ENCODE measurements around the gene DCDC2C. TPM values are rescaled to one million over a fixed set of nuclear protein-coding genes. Genes with fewer than 3 reads are reported as not detected.
"Not testable (repeated sequence)": the region's sequence is repeated elsewhere in the genome, so short reads cannot be mapped to it uniquely, and the experiment has no call there.

DCDC2C gene
- not detected for total RNA-seq

GRCh38 chr2:3703236-3703756 lies at the start of gene DCDC2C:
Gene DCDC2C (plus strand): TSS chr2:3703575. CDS start chr2:3703752, 177 bp downstream.
- DNase-seq = no peak
- intact Hi-C loops (cut with micrococcal nuclease) = no loop called here
- H3K36me3 Mint-ChIP-seq = no peaks in the 10 kb centered on the region
- H3K9me3 Mint-ChIP-seq = no peaks in the 10 kb centered on the region
- ChIA-PET CTCF (no interaction called here), POLR2A (no interaction called here)
- peaks cover 2% of the 10 kb centered on the region for H3K4me1 Mint-ChIP-seq (ENCODE audit: low read depth)
- H3K27me3 Mint-ChIP-seq = peaks cover 33% of the 10 kb centered on the region
- no peak within 1 kb of the TSS for H3K4me3 Mint-ChIP-seq
- no peak within 1 kb of the TSS for H3K27ac Mint-ChIP-seq

- H3K27ac Mint-ChIP-seq = no peak overlapping the region
- H3K4me1 Mint-ChIP-seq (ENCODE audit: low read depth) = peaks cover 12% of the 10 kb centered on the region
- H3K9me3 Mint-ChIP-seq = no peaks in the 10 kb centered on the region
- H3K27me3 Mint-ChIP-seq = peaks cover 2% of the 10 kb centered on the region
- ChIA-PET CTCF (interaction anchor here (1.0 to 5.2 kb wide), 2 partner anchors 10 to 230 kb away, joined by 3 to 65 read pairs; no protein-coding TSS in a partner anchor), POLR2A (no interaction called here)
- H3K36me3 Mint-ChIP-seq = no peaks in the 10 kb centered on the region
- no peak for DNase-seq
- no peak overlapping the region for H3K4me3 Mint-ChIP-seq
- intact Hi-C loops (cut with micrococcal nuclease) = loop anchor here (5.0 kb wide), 1 partner anchor 128 kb away; no protein-coding TSS in a partner anchor
These were observed 49.4 kb upstream of the DCDC2C start for GRCh38 chr2:3654011-3654410.

DNA sequence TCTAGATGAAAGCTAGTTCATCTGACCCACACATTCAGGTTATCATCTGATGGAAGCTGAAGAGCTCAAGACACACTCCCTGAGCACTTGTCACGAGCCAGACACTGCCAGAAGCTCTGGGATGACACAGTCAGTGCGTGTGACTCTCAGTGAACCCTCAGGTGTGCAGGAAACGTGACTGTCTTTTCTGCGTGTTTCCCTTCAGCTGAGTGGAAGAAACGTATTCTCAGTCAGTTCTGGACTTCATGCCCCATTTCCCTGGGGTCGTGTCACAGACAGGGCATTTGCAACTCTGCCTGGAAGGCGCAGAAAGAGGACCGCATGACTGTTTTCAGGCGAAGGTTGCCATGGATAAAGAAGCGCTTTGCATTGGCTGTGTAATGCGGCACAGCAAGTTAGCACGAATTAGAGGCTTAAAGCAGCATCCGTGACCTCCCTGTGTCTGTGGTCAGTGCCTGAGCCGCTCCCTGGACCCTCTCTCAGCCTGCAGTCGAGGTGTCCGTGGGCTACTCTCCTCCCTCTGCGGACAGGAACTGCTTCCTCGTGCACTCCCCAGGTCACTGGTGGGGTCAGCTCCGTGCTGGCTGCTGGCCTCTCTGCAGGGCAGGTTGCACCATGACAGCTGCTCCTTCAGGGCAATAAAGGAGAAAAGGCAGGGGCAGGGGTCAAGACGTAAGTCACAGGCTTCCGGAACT lies 48.7 kb upstream of the DCDC2C start:
- no peaks in the 10 kb centered on the region for H3K9me3 Mint-ChIP-seq
- ChIA-PET CTCF (no interaction called here), POLR2A (no interaction called here)
- H3K36me3 Mint-ChIP-seq = no peaks in the 10 kb centered on the region
- no peak for DNase-seq
- H3K4me3 Mint-ChIP-seq = no peak overlapping the region
- no peaks in the 10 kb centered on the region for H3K27me3 Mint-ChIP-seq
- intact Hi-C loops (cut with micrococcal nuclease) = loop anchor here (5.0 kb wide), 1 partner anchor 128 kb away; no protein-coding TSS in a partner anchor
- no peak overlapping the region for H3K27ac Mint-ChIP-seq
- H3K4me1 Mint-ChIP-seq (ENCODE audit: low read depth) = peaks cover 14% of the 10 kb centered on the region

DNA sequence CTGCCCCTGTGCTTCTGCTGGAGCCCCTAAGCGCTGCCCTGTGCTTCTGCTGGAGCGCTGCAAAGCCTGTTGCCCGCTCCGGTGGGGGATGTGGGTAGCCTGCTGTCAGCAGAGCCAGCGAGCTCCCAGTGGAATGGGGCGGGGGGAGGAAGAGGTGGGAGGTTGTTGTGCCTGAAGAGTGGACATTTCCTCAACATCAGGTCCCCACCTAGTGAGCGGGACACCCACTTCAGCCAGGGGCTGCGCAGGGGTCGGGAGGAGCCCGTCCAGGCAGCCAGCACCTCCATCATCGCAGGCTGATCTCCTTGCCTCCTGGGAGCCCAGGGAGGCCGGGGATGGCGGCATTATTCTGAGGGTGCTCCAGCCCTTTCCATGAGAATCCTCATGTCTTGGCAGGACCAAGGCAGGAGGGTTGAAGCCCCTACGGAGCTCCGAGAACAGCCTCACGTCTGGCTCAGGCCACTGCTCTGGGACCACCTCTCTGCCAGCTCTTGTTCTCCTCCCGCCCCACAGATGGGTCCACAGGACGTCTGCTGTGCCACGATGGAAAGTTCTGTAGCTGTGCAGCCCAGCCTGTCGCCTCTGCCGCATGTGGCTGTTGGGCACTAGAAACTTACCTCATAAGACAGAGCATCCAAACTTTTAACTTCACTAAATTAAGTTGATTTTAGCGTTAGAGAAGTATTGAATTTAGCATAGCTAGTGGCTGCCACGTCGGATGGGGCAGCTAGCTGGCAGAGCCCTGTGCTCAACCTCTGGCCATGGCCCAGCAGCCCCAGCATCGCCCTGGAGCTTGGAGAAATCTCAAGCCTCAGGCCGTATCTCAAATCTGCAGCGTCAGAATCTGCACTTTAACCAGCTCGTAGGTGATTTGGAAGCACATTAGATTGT lies 47.3 kb upstream of the DCDC2C start:
- H3K27me3 Mint-ChIP-seq = peaks cover 3% of the 10 kb centered on the region
- H3K9me3 Mint-ChIP-seq = peaks cover 8% of the 10 kb centered on the region
- peaks cover 22% of the 10 kb centered on the region for H3K4me1 Mint-ChIP-seq (ENCODE audit: low read depth)
- ChIA-PET CTCF (no interaction called here), POLR2A (no interaction called here)
- intact Hi-C loops (cut with micrococcal nuclease) = no loop called here
- no peak overlapping the region for H3K27ac Mint-ChIP-seq
- H3K36me3 Mint-ChIP-seq = peaks cover 2% of the 10 kb centered on the region
- no peak overlapping the region for H3K4me3 Mint-ChIP-seq
- no peak for DNase-seq

DNA sequence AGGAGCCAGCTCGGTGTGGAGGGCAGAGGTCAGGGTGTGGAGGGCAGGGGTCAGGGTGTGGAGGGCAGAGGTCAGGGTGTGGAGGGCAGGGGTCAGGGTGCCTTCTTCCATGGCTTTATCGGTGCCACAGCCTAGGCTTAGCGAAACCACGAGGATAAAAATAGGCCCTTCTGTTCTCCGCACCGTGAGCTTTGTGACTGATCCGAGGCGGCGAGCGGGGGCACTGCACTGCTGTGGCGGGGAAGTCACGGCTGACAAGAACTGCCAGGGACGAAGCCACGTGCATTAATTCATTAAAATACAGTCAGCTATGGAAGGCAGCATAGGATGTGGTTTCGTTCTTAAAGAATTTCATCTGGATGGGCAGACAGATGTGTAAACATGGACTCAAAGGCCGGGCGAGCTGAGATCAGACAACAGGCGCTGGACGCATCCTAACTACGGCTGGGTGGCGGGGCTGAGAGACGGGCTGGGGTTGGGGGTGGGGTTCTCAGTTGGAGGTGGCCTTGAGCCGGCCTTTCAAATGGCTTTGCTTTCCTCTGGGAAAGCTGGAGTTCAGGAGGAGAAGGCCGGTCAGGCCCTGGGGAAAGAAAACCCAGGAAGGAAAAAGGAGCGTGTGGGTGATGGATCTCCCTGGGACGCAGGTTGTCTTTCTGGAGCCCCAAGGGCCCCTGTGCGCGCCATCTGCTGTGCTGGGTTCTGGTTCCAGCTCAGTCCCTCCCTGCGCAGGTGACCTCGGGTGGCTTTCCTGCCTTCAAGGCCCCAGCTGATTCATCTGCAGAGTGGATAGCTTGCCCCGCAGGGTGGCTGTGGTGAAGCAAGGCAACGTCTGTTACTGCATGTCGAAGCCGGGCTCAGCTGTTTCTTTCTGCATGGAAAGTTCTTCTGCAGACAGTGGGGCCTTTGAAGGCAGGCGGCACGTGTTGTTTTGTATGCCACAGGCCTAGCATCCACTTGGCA lies 46.3 kb upstream of the DCDC2C start:
- CTCF ChIA-PET = no interaction called here
- POLR2A ChIA-PET = interaction anchor here (0.6 kb wide), 1 partner anchor 927 kb away, joined by 3 read pairs; no protein-coding TSS in a partner anchor

DNA sequence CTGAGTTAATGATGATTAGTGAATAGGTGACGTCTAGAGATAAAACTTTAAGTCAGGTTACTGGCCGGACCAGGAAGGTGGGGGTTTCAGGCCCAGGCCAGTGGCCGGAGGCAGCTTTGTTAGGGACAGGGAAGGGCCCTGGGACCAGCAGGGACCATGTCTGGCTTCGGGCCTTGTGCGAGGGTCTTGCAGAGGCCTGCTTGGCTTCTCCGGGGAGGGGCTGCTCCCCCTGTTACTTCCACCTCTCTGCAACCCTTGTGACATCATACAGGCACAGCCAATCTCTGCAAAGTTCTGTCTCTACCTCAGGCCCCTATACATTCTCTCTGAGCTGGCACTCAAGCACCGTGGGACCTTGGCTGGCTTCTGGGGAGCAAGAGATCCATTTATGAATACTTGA lies 45.5 kb upstream of the DCDC2C start, which contains the start of gene ALLC:
ALLC (plus strand) TSS at position 320 of the 400 bp plus-strand sequence. CDS start 12,958 bp downstream, outside the sequence.
- peaks cover 18% of the 10 kb centered on the region for H3K4me1 Mint-ChIP-seq (ENCODE audit: low read depth)
- H3K4me3 Mint-ChIP-seq = no peak within 1 kb of the TSS
- ChIA-PET POLR2A (no interaction called here), CTCF (no interaction called here)
- H3K36me3 Mint-ChIP-seq = peaks cover 2% of the 10 kb centered on the region
- H3K27ac Mint-ChIP-seq = no peak within 1 kb of the TSS
- no peak for DNase-seq
- peaks cover 3% of the 10 kb centered on the region for H3K27me3 Mint-ChIP-seq
- H3K9me3 Mint-ChIP-seq = peaks cover 8% of the 10 kb centered on the region
- intact Hi-C loops (cut with micrococcal nuclease) = no loop called here

More for the DNA sequence above, 46.3 kb upstream of the DCDC2C start:
- no peak overlapping the region for H3K27ac Mint-ChIP-seq
- H3K4me3 Mint-ChIP-seq = no peak overlapping the region
- peaks cover 3% of the 10 kb centered on the region for H3K27me3 Mint-ChIP-seq
- no peak for DNase-seq
- peaks cover 8% of the 10 kb centered on the region for H3K9me3 Mint-ChIP-seq
- intact Hi-C loops (cut with micrococcal nuclease) = no loop called here
- H3K4me1 Mint-ChIP-seq (ENCODE audit: low read depth) = peaks cover 21% of the 10 kb centered on the region
- H3K36me3 Mint-ChIP-seq = peaks cover 2% of the 10 kb centered on the region

DNA sequence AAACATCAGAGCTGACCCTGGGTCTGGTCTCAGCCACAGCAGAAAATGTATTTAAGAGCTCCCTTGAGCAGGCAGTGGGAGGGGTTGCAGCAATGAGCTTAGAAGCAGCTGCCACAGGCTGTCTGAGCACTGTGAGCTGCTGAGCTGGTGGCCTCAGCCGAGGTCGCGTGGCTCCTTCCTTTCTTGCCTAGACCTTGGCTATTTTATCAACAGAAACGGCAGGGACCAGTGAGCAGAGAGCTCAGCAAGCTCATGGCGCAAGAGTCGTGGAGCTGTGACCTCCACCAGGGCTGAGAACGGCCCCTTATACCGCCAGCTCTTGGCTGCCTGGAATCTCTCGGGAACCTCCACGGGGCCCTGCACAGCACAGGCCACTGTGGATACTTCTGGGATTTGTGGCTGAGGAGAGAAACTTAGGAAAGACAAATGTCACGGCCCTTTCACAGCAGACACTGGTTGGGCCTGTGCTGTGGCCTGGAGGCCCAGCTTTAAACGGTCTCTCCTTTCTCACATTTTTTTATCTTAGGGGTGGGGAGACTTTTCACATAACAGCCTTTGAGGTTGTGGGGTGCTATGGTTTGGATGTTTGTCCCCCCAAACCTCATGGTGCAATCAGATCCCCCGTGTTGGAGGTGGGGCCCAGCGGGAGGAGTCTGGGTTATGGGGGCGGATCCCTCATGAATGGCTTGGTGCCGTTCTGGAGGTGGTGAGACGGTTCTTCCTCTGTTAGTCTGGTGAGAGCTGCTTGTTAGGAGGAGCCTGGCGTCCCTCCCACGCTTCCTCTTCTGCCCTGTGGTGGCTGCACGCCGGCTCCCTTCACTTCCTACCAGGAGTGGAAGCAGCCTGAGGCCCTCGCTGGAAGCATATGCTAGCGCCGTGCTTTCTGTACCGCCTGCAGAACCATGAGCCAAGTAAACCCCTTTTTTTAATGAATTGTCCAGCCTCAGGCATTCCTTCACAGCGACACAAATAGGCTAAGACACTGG lies 43.6 kb upstream of the DCDC2C start:
- peak; percentile 23 for DNase-seq
- CTCF ChIA-PET = interaction anchor here (0.9 kb wide), 1 partner anchor 9 kb away, joined by 3 read pairs; no protein-coding TSS in a partner anchor
- Mint-ChIP-seq H3K9me3 (peaks cover 8% of the 10 kb centered on the region), H3K4me1 (ENCODE audit: low read depth) (peaks cover 18% of the 10 kb centered on the region), H3K27ac (no peak overlapping the region), H3K27me3 (peaks cover 3% of the 10 kb centered on the region), H3K36me3 (peaks cover 2% of the 10 kb centered on the region), H3K4me3 (no peak overlapping the region)
- intact Hi-C loops (cut with micrococcal nuclease) = no loop called here
- POLR2A ChIA-PET = no interaction called here

DNA sequence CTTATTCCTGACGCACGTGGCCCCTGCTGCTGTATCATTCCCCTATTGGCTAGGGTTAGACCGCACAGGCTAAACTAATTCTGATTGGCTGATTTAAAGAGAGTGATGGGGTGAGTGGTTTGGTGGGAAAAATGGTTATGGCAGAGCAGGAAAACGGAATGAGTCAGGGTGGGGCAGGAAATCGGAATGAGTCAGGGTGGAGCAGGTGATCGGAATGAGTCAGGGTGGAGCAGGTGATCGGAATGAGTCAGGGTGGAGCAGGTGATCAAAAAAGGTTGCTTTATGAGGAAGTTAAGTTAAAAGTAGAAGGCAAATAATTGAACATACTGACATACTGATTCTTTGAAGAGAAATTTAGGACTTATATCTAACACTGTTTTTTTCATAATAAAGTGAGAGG lies 42.7 kb upstream of the DCDC2C start:
- H3K9me3 Mint-ChIP-seq; H3K4me3 Mint-ChIP-seq; H3K27me3 Mint-ChIP-seq; POLR2A ChIA-PET; H3K36me3 Mint-ChIP-seq; intact Hi-C loops (cut with micrococcal nuclease): not testable (repeated sequence)
- CTCF ChIA-PET = interaction anchor here (2.7 kb wide), 1 partner anchor 9 kb away, joined by 12 read pairs; no protein-coding TSS in a partner anchor
- Mint-ChIP-seq H3K27ac (peak overlapping the region; percentile 46), H3K4me1 (ENCODE audit: low read depth) (peaks cover 18% of the 10 kb centered on the region)
- peak; percentile 71 for DNase-seq

GRCh38 chr2:3661149-3661660 lies 42.2 kb upstream of the DCDC2C start:
- ChIA-PET POLR2A (no interaction called here), CTCF (interaction anchor here (2.7 kb wide), 1 partner anchor 9 kb away, joined by 12 read pairs; no protein-coding TSS in a partner anchor)
- no peak for DNase-seq
- H3K9me3 Mint-ChIP-seq = peaks cover 8% of the 10 kb centered on the region
- intact Hi-C loops (cut with micrococcal nuclease) = no loop called here
- no peak overlapping the region for H3K4me3 Mint-ChIP-seq
- peaks cover 2% of the 10 kb centered on the region for H3K36me3 Mint-ChIP-seq
- H3K27ac Mint-ChIP-seq = no peak overlapping the region
- H3K4me1 Mint-ChIP-seq (ENCODE audit: low read depth) = peaks cover 18% of the 10 kb centered on the region
- peaks cover 3% of the 10 kb centered on the region for H3K27me3 Mint-ChIP-seq

GRCh38 chr2:3662239-3662638 lies 41.1 kb upstream of the DCDC2C start:
- H3K27me3 Mint-ChIP-seq = peaks cover 4% of the 10 kb centered on the region
- intact Hi-C loops (cut with micrococcal nuclease) = no loop called here
- ChIA-PET CTCF (interaction anchor here (2.7 kb wide), 1 partner anchor 10 kb away, joined by 12 read pairs; no protein-coding TSS in a partner anchor), POLR2A (no interaction called here)
- no peak for DNase-seq
- H3K36me3 Mint-ChIP-seq = peaks cover 2% of the 10 kb centered on the region
- H3K9me3 Mint-ChIP-seq = peaks cover 8% of the 10 kb centered on the region
- peaks cover 18% of the 10 kb centered on the region for H3K4me1 Mint-ChIP-seq (ENCODE audit: low read depth)
- H3K4me3 Mint-ChIP-seq = no peak overlapping the region
- H3K27ac Mint-ChIP-seq = no peak overlapping the region
